Measurements from ENCODE around the gene PPP3CA.

DNA sequence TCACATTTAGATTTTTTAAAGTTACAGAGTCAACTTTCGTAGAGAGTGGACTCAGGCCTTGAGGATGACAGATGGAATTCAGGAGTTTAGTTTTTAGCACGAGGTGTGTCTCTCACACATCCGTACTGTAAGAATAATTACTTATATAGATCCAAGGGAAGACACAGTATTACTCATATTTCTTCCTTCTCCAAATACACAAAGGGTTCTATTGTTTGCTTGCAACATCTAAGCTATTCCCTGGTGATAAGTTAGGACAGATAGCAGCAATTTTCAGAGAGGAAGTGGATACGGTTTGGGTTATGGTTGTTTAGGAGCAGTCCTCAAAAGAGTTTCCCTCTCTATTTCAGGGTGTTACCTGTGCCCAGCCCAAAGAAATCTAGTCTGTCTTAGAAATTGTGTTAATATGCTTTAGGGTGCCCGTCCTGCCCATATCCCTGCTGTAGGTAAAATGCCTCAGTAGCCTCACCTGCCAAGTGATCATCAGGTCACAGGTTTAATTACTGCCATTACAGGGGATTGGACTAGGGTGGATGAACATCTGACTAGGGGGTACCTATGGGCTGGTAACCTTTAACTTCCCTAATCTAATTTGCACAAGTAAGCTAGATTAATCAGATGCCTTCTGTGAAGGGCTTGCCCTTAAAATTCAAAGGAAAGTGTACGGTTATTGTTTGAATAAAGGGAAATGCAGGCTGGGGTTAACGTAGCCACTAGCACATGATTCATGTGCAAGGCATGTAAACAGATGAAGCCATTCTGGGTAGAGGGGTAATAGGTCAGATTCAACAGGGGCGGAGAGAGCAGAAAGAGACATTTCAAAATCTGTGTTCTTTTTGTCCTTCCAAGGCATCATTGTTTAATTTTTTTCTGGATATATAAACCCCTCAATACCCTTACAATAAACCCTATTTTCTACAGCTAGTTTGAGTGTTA lies 8.7 kb upstream of the PPP3CA start:
- TF ChIP-seq, protein P1, sequence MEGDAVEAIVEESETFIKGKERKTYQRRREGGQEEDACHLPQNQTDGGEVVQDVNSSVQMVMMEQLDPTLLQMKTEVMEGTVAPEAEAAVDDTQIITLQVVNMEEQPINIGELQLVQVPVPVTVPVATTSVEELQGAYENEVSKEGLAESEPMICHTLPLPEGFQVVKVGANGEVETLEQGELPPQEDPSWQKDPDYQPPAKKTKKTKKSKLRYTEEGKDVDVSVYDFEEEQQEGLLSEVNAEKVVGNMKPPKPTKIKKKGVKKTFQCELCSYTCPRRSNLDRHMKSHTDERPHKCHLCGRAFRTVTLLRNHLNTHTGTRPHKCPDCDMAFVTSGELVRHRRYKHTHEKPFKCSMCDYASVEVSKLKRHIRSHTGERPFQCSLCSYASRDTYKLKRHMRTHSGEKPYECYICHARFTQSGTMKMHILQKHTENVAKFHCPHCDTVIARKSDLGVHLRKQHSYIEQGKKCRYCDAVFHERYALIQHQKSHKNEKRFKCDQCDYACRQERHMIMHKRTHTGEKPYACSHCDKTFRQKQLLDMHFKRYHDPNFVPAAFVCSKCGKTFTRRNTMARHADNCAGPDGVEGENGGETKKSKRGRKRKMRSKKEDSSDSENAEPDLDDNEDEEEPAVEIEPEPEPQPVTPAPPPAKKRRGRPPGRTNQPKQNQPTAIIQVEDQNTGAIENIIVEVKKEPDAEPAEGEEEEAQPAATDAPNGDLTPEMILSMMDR (IDR thresholded peaks at IDR 0.05), result no peak
- no peak for TF ChIP-seq POLR2A (IDR thresholded peaks at IDR 0.05)
